ENCODE measurements around the gene LYL1.

Gene LYL1

GRCh38 chr19:13095393-13095784 lies 7.3 kb downstream of the LYL1 start:
- no peak for DNase-seq (ENCODE audit: low spot score)
- in situ Hi-C loops (cut with MboI; ENCODE audit: low pct_unique_long_range_greater_than_20kb, low sequenced_read_pairs, unreplicated experiment), result no loop called here
- TF ChIP-seq, protein P1, sequence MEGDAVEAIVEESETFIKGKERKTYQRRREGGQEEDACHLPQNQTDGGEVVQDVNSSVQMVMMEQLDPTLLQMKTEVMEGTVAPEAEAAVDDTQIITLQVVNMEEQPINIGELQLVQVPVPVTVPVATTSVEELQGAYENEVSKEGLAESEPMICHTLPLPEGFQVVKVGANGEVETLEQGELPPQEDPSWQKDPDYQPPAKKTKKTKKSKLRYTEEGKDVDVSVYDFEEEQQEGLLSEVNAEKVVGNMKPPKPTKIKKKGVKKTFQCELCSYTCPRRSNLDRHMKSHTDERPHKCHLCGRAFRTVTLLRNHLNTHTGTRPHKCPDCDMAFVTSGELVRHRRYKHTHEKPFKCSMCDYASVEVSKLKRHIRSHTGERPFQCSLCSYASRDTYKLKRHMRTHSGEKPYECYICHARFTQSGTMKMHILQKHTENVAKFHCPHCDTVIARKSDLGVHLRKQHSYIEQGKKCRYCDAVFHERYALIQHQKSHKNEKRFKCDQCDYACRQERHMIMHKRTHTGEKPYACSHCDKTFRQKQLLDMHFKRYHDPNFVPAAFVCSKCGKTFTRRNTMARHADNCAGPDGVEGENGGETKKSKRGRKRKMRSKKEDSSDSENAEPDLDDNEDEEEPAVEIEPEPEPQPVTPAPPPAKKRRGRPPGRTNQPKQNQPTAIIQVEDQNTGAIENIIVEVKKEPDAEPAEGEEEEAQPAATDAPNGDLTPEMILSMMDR (IDR thresholded peaks at IDR 0.05; ENCODE audit: extremely low read depth, insufficient read depth, missing control alignments), result no peak

DNA sequence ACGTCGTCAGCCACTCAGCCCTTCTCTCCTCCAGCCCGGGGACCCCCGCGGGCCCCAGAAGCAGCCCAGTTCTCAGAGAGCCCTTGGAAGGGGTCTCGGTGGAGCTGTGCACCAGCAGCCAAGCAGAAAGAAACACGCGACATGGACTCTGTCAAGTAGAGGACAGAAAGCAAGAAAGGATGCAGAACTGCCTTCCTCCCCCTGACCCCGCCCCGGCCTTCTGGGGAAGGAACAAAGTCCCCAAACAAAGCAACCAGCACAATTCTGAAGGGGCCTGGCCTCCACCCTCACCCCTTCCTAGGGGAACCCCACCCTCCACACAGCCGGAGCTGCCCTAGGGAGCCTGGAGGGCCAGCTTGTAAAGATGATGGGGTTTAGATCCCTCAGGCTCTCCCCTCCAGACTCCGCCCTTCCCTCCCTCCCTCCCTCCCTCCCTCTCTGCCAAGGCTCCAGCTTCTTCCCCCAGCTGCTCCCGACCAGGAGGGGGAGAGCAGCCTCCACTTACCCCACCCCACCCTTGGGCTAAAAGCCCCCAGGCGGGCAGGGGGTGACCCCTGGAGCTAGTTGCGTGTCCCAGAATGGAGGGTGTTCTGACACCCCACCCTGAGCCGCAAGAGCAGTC lies 7.8 kb downstream of the LYL1 start:
- no peak for DNase-seq (ENCODE audit: low spot score)
- in situ Hi-C loops (cut with MboI; ENCODE audit: low pct_unique_long_range_greater_than_20kb, low sequenced_read_pairs, unreplicated experiment), result loop anchor here (5.0 kb wide), 1 partner anchor 118 kb away; no protein-coding TSS in a partner anchor
- TF ChIP-seq, protein P1 (IDR thresholded peaks at IDR 0.05; ENCODE audit: extremely low read depth, insufficient read depth, missing control alignments), result no peak

DNA sequence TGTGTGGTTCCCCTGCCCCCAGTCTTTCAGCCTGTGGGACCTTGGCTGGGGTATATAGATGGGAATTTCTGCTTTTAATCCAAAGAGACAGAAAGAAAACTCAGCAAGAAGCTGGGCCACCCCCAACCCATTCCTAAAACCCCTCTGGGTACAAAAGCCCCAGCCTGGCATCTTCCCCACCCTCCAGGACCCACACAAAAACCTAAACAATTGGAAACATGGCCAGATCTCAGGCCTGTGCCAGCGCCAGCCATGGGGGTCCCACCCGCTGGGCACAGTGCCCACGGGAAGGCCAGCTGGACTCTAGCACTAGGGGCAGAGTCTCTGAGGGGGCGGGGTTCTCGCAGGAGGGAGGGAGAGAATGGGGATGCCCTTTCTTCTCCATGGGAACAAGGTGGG lies 8.6 kb downstream of the LYL1 start:
- in situ Hi-C loops (cut with MboI; ENCODE audit: low pct_unique_long_range_greater_than_20kb, low sequenced_read_pairs, unreplicated experiment), result loop anchor here (5.0 kb wide), 1 partner anchor 117 kb away; no protein-coding TSS in a partner anchor
- TF ChIP-seq, protein P1 (IDR thresholded peaks at IDR 0.05; ENCODE audit: extremely low read depth, insufficient read depth, missing control alignments), result no peak
- no peak for DNase-seq (ENCODE audit: low spot score)

DNA sequence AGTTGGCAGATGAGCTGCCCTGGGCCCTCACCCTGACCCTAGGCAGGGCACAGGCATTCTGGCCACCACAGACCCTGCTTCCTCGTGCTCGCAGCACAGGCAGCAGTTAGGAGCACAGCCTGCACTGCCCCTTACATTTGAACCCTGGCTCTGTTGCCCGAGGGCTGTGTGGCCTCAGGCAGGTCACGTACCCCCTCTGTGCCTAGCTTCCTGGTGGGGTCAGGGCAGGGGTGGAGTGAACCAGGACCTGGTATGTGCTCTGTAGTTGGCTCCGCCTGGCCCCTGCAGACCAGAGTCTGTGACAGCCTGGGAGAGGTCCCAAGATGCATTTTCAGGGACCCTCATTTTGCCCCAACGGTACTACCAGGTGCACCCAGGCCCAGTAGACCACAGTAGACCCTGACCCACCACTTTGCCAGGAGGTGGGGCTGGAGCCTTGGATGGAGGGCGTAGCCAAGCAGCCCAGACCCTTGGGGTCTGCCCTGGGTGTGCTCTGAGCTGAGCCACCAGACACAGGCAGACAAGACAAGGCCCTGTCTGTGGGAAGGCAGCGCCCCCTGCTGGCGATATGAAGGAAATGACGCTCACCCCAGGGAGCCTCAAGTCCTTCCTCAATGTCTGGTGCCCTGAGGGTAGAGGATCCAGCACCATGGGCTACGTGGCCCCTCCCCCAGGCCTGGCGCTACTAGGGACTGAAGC lies 9.1 kb downstream of the LYL1 start:
- TF ChIP-seq, protein P1 (IDR thresholded peaks at IDR 0.05; ENCODE audit: extremely low read depth, insufficient read depth, missing control alignments), result peak; percentile 93
- in situ Hi-C loops (cut with MboI; ENCODE audit: low pct_unique_long_range_greater_than_20kb, low sequenced_read_pairs, unreplicated experiment), result loop anchor here (5.0 kb wide), 1 partner anchor 116 kb away; no protein-coding TSS in a partner anchor
- DNase-seq (ENCODE audit: low spot score), result peak; percentile 96

DNA sequence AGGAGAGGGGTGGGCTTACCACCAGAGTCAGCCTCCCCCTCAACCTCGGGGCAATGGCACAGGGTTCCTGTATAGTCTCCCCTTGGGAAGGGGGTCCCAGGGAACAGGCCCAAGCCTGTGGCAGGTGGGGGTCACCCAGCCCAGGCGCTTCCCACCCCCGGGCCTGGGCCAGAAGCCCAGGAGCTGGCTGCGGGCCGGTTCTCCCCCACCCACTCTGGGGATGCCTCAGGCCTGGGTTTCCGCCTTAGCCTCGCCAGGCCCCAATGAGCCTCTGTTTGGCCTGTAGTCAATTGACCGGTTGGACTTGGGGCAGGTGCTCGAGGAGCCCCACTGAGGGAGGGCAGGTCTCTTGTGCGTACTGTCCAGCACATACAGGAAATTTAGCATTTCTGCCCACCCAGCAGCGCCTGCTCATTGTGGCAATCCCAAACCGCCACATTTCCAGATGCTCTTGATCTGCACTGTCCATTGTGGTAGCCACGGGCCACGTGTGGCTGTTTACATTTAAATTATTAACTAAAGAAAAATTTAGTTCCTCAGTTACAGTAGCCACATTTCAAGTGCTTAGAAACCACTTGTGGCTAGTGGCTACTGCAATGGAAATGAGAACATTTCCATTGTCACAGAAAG lies 9.9 kb downstream of the LYL1 start:
- in situ Hi-C loops (cut with MboI; ENCODE audit: low pct_unique_long_range_greater_than_20kb, low sequenced_read_pairs, unreplicated experiment), result loop anchor here (5.0 kb wide), 1 partner anchor 115 kb away; no protein-coding TSS in a partner anchor
- TF ChIP-seq, protein P1 (IDR thresholded peaks at IDR 0.05; ENCODE audit: extremely low read depth, insufficient read depth, missing control alignments), result no peak
- no peak for DNase-seq (ENCODE audit: low spot score)

DNA sequence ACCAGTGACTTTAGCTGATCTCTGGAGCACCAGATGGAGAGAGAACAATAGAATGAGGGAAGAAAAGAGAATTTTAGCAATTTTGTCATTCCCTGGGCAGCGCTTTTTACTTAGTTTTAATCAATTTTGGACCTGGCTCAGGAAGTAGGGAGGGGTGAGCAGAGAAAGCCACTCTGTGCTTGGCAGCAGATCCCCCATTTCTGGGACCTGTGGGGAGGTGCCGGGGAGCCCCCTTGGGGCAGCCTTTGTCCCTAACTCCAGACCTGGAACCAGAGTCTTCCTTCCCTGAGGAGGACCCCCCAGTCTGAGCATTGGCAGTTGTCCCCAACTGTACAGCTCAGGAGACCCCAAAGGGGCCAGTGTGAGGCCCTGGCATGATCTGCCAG lies 10.5 kb downstream of the LYL1 start:
- in situ Hi-C loops (cut with MboI; ENCODE audit: low pct_unique_long_range_greater_than_20kb, low sequenced_read_pairs, unreplicated experiment), result loop anchor here (5.0 kb wide), 1 partner anchor 115 kb away; no protein-coding TSS in a partner anchor
- TF ChIP-seq, protein P1 (IDR thresholded peaks at IDR 0.05; ENCODE audit: extremely low read depth, insufficient read depth, missing control alignments), result no peak
- no peak for DNase-seq (ENCODE audit: low spot score)

All from GM13977 (cell line).